Measurements from ENCODE around the gene TBCK. TPM values are rescaled to one million over a fixed set of nuclear protein-coding genes. Genes with fewer than 3 reads are reported as not detected.

TBCK gene
- total RNA-seq, 1 experiment from 2014 or later, result 7.6 TPM

DNA sequence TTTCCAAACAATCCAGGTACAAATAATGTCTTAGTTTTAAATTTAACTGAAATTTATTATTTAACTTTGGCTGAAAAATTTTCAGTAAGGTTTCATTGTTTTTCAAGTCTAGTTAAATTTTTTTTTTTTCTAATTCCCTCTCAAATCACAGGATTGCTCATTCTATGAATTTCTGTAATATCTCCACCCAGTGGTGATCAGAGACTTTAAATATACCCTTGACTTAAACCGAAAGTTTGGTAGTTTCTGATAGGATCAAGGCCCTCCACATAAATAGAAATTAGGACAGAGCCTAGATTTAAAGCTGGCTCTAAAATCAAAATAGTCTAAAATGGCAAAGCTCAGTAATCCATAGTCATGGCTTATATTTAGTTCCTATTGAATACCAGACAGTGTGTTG, 175.4 kb downstream of the TBCK start:
- Histone ChIP-seq H3K27me3 (ENCODE audit: low read length) (no peaks in the 10 kb centered on the region), H3K4me3 (ENCODE audit: low read length) (no peak overlapping the region), H4K20me1 (ENCODE audit: low read length) (no peaks in the 10 kb centered on the region), H3F3A (ENCODE audit: low read length, unreplicated experiment) (no peaks in the 10 kb centered on the region), H3K36me3 (ENCODE audit: low read depth, low read length) (no peaks in the 10 kb centered on the region), H2AFZ (ENCODE audit: low read length) (no peak overlapping the region), H3K79me2 (ENCODE audit: low read length) (no peaks in the 10 kb centered on the region), H3K4me1 (ENCODE audit: insufficient read depth, low read length) (no peaks in the 10 kb centered on the region), H3K9ac (ENCODE audit: low read length) (no peak overlapping the region), H3K9me3 (ENCODE audit: low read length) (no peaks in the 10 kb centered on the region), H3K9me2 (replicated peaks; ENCODE audit: low read length) (no peaks in the 10 kb centered on the region), H3K4me2 (ENCODE audit: low read length) (no peak overlapping the region), H3K27ac (ENCODE audit: low read length) (no peak overlapping the region)
- CTCF ChIA-PET, result no interaction called here
- TF ChIP-seq EZH2 (IDR thresholded peaks at IDR 0.05; ENCODE audit: low read length, unreplicated experiment) (no peak), EZH2phosphoT487 (IDR thresholded peaks at IDR 0.05; ENCODE audit: borderline replicate concordance, low read length) (no peak)
- TF ChIP-seq, protein P1, sequence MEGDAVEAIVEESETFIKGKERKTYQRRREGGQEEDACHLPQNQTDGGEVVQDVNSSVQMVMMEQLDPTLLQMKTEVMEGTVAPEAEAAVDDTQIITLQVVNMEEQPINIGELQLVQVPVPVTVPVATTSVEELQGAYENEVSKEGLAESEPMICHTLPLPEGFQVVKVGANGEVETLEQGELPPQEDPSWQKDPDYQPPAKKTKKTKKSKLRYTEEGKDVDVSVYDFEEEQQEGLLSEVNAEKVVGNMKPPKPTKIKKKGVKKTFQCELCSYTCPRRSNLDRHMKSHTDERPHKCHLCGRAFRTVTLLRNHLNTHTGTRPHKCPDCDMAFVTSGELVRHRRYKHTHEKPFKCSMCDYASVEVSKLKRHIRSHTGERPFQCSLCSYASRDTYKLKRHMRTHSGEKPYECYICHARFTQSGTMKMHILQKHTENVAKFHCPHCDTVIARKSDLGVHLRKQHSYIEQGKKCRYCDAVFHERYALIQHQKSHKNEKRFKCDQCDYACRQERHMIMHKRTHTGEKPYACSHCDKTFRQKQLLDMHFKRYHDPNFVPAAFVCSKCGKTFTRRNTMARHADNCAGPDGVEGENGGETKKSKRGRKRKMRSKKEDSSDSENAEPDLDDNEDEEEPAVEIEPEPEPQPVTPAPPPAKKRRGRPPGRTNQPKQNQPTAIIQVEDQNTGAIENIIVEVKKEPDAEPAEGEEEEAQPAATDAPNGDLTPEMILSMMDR (conservative IDR thresholded peaks at IDR 0.05; ENCODE audit: low read depth, low read length), result peak; percentile 41
- BruUV-seq (replicated peaks), result no TSS peak
- ATAC-seq (no peak), DNase-seq (peak; percentile 22)
- POLR2A ChIA-PET (ENCODE audit: unreplicated experiment), result no interaction called here
- intact Hi-C loops (cut with micrococcal nuclease), result no loop called here

DNA sequence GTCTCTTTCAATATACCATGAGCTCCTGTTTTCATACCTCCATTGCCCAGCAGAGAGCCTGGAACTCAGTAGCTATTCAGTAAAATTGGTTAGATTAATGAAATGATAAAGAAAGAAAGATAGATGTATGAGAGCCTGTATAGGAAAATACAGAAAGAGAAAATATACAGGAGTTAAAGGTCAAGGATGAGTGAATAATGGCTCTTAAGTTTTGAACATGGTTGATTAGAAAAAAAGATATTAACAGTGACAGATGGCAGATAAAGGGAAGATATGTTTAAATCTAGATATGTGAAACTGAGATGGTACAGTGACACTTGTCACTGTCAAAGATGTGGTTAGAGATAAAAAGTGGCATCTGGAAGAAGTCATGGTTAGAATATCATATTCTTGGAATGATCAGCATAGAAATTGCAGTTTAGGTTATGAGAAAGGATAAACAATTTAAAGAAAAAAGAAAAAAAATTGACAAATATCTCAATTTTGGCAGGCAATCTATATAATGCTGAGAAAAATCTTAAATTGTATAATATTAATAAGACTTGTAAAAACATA, 179.2 kb downstream of the TBCK start:
- no TSS peak for BruUV-seq (replicated peaks)
- Histone ChIP-seq H3K4me1 (ENCODE audit: insufficient read depth, low read length) (no peaks in the 10 kb centered on the region), H3K4me3 (ENCODE audit: low read length) (no peak overlapping the region), H3K79me2 (ENCODE audit: low read length) (no peaks in the 10 kb centered on the region), H3K9me2 (replicated peaks; ENCODE audit: low read length) (no peaks in the 10 kb centered on the region), H3K27ac (ENCODE audit: low read length) (no peak overlapping the region), H4K20me1 (ENCODE audit: low read length) (no peaks in the 10 kb centered on the region), H3F3A (ENCODE audit: low read length, unreplicated experiment) (no peaks in the 10 kb centered on the region), H3K4me2 (ENCODE audit: low read length) (no peak overlapping the region), H3K9ac (ENCODE audit: low read length) (no peak overlapping the region), H2AFZ (ENCODE audit: low read length) (no peak overlapping the region), H3K27me3 (ENCODE audit: low read length) (no peaks in the 10 kb centered on the region), H3K9me3 (ENCODE audit: low read length) (no peaks in the 10 kb centered on the region), H3K36me3 (ENCODE audit: low read depth, low read length) (no peaks in the 10 kb centered on the region)
- POLR2A ChIA-PET (ENCODE audit: unreplicated experiment), result no interaction called here
- TF ChIP-seq, protein P1 (conservative IDR thresholded peaks at IDR 0.05; ENCODE audit: low read depth, low read length), result no peak
- no peak for TF ChIP-seq EZH2phosphoT487 (IDR thresholded peaks at IDR 0.05; ENCODE audit: borderline replicate concordance, low read length)
- no peak for TF ChIP-seq EZH2 (IDR thresholded peaks at IDR 0.05; ENCODE audit: low read length, unreplicated experiment)
- DNase-seq (no peak), ATAC-seq (no peak)
- CTCF ChIA-PET, result no interaction called here
- intact Hi-C loops (cut with micrococcal nuclease), result no loop called here

DNA sequence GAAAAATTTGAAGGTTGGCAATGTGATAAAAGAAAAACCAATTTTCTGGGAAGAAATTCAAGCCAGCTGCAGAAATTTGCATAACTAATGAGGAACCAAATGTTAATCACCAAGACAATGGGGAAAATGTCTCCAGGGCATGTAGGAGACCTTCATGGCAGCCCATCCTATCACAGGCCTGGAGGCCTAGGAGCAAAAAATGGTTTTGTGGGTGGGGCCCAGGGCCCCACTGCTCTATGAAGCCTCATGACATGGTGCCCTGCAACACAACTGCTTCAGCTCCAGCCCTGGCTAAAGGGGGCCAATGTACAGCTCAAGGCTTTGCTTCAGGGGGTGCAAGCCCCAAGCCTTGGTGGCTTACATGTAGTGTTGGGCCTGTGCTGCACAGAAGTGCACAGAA, 184.0 kb downstream of the TBCK start:
- Histone ChIP-seq H3K4me1 (ENCODE audit: insufficient read depth, low read length) (no peaks in the 10 kb centered on the region), H3K27ac (ENCODE audit: low read length) (no peak overlapping the region), H2AFZ (ENCODE audit: low read length) (no peak overlapping the region), H3K9me2 (replicated peaks; ENCODE audit: low read length) (no peaks in the 10 kb centered on the region), H3K36me3 (ENCODE audit: low read depth, low read length) (no peaks in the 10 kb centered on the region), H3K9ac (ENCODE audit: low read length) (no peak overlapping the region), H3F3A (ENCODE audit: low read length, unreplicated experiment) (no peaks in the 10 kb centered on the region), H3K79me2 (ENCODE audit: low read length) (no peaks in the 10 kb centered on the region), H3K9me3 (ENCODE audit: low read length) (no peaks in the 10 kb centered on the region), H3K4me2 (ENCODE audit: low read length) (no peak overlapping the region), H4K20me1 (ENCODE audit: low read length) (no peaks in the 10 kb centered on the region), H3K27me3 (ENCODE audit: low read length) (no peaks in the 10 kb centered on the region), H3K4me3 (ENCODE audit: low read length) (no peak overlapping the region)
- DNase-seq (no peak), ATAC-seq (no peak)
- ChIA-PET CTCF (no interaction called here), POLR2A (ENCODE audit: unreplicated experiment) (no interaction called here)
- intact Hi-C loops (cut with micrococcal nuclease), result no loop called here
- no TSS peak for BruUV-seq (replicated peaks)
- no peak for TF ChIP-seq EZH2phosphoT487 (IDR thresholded peaks at IDR 0.05; ENCODE audit: borderline replicate concordance, low read length)
- TF ChIP-seq EZH2 (IDR thresholded peaks at IDR 0.05; ENCODE audit: low read length, unreplicated experiment), result no peak
- TF ChIP-seq, protein P1 (conservative IDR thresholded peaks at IDR 0.05; ENCODE audit: low read depth, low read length), result no peak

Measured in PC-3 (cell line).